ENCODE results near the gene ASPHD2. TPM values are rescaled to one million over a fixed set of nuclear protein-coding genes. Genes with fewer than 3 reads are reported as not detected.

The ASPHD2 gene
- total and polyA plus RNA-seq, 2 of the 13 experiments (the other 11 are each of a cell fraction or from before 2014, with no cell fraction given) = 0.04 TPM

- TF ChIP-seq, protein P1, sequence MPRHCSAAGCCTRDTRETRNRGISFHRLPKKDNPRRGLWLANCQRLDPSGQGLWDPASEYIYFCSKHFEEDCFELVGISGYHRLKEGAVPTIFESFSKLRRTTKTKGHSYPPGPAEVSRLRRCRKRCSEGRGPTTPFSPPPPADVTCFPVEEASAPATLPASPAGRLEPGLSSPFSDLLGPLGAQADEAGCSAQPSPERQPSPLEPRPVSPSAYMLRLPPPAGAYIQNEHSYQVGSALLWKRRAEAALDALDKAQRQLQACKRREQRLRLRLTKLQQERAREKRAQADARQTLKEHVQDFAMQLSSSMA (CRISPR knock-in tag; IDR thresholded peaks at IDR 0.05) = no peak; the same call in 1 of the 2 replicates
- TF ChIP-seq ZMYM2 (CRISPR knock-in tag; IDR thresholded peaks at IDR 0.05) = no peak; the same call in 1 of the 2 replicates
- peak; percentile 82; the same call in 1 of the 2 replicates for TF ChIP-seq ZFP36L2 (CRISPR knock-in tag; IDR thresholded peaks at IDR 0.05)
- TF ChIP-seq YEATS2 (CRISPR knock-in tag; IDR thresholded peaks at IDR 0.05; ENCODE audit: borderline replicate concordance) = peak; percentile 91
- peak; percentile 62; the same call in 1 of the 2 replicates for TF ChIP-seq ZNF792 (CRISPR knock-in tag; IDR thresholded peaks at IDR 0.05)
- TF ChIP-seq, protein P2, sequence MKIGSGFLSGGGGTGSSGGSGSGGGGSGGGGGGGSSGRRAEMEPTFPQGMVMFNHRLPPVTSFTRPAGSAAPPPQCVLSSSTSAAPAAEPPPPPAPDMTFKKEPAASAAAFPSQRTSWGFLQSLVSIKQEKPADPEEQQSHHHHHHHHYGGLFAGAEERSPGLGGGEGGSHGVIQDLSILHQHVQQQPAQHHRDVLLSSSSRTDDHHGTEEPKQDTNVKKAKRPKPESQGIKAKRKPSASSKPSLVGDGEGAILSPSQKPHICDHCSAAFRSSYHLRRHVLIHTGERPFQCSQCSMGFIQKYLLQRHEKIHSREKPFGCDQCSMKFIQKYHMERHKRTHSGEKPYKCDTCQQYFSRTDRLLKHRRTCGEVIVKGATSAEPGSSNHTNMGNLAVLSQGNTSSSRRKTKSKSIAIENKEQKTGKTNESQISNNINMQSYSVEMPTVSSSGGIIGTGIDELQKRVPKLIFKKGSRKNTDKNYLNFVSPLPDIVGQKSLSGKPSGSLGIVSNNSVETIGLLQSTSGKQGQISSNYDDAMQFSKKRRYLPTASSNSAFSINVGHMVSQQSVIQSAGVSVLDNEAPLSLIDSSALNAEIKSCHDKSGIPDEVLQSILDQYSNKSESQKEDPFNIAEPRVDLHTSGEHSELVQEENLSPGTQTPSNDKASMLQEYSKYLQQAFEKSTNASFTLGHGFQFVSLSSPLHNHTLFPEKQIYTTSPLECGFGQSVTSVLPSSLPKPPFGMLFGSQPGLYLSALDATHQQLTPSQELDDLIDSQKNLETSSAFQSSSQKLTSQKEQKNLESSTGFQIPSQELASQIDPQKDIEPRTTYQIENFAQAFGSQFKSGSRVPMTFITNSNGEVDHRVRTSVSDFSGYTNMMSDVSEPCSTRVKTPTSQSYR (CRISPR knock-in tag; IDR thresholded peaks at IDR 0.05; ENCODE audit: borderline replicate concordance) = peak; percentile 84
- TF ChIP-seq XBP1 (CRISPR knock-in tag; IDR thresholded peaks at IDR 0.05) = no peak
- peak; percentile 63; the same call in 1 of the 2 replicates for TF ChIP-seq ZNF724P (CRISPR knock-in tag; IDR thresholded peaks at IDR 0.05; ENCODE audit: borderline replicate concordance)
- no peak for TF ChIP-seq RFX1 (IDR thresholded peaks at IDR 0.05)
- TF ChIP-seq KDM4B (CRISPR knock-in tag; IDR thresholded peaks at IDR 0.05) = peak; percentile 79; the same call in 1 of the 2 replicates
- peak; percentile 94 for TF ChIP-seq POLR2G (IDR thresholded peaks at IDR 0.05; ENCODE audit: low read depth, low read length)
- no peak for TF ChIP-seq ZNF468 (CRISPR knock-in tag; IDR thresholded peaks at IDR 0.05)
- no peak for TF ChIP-seq SYNCRIP (IDR thresholded peaks at IDR 0.05; ENCODE audit: insufficient read depth, low read depth, low read length)
- peak; percentile 74; the same call in 1 of the 2 replicates for TF ChIP-seq NRL (CRISPR knock-in tag; IDR thresholded peaks at IDR 0.05; ENCODE audit: borderline replicate concordance)
- peak; percentile 26; the same call in 1 of the 2 replicates for TF ChIP-seq ATAD3A (CRISPR knock-in tag; IDR thresholded peaks at IDR 0.05)
- TF ChIP-seq TAF1 (CRISPR knock-in tag; IDR thresholded peaks at IDR 0.05) = peak; percentile 91
- peak; percentile 56; the same call in 1 of the 2 replicates for TF ChIP-seq ETV5 (CRISPR knock-in tag; IDR thresholded peaks at IDR 0.05; ENCODE audit: borderline replicate concordance)
- peak; percentile 80 for TF ChIP-seq ZNF781 (CRISPR knock-in tag; IDR thresholded peaks at IDR 0.05; ENCODE audit: borderline replicate concordance, not compliant biosample characterization)
- peak; percentile 93 for TF ChIP-seq THAP11 (CRISPR knock-in tag; IDR thresholded peaks at IDR 0.05)
- no peak for TF ChIP-seq SUZ12 (IDR thresholded peaks at IDR 0.05; ENCODE audit: low read depth, low read length)
- TF ChIP-seq, protein P3, sequence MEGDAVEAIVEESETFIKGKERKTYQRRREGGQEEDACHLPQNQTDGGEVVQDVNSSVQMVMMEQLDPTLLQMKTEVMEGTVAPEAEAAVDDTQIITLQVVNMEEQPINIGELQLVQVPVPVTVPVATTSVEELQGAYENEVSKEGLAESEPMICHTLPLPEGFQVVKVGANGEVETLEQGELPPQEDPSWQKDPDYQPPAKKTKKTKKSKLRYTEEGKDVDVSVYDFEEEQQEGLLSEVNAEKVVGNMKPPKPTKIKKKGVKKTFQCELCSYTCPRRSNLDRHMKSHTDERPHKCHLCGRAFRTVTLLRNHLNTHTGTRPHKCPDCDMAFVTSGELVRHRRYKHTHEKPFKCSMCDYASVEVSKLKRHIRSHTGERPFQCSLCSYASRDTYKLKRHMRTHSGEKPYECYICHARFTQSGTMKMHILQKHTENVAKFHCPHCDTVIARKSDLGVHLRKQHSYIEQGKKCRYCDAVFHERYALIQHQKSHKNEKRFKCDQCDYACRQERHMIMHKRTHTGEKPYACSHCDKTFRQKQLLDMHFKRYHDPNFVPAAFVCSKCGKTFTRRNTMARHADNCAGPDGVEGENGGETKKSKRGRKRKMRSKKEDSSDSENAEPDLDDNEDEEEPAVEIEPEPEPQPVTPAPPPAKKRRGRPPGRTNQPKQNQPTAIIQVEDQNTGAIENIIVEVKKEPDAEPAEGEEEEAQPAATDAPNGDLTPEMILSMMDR (CRISPR knock-in tag; IDR thresholded peaks at IDR 0.05) = no peak; the same call in 1 of the 2 replicates
- 0 out of 2 replicates have a peak, but pooled peaks have one; percentile 47 for TF ChIP-seq ZNF234 (CRISPR knock-in tag; conservative IDR thresholded peaks at IDR 0.05)
- peak; percentile 64; the same call in 1 of the 2 replicates for TF ChIP-seq SATB2 (CRISPR knock-in tag; IDR thresholded peaks at IDR 0.05)
- no peak for TF ChIP-seq ZNF354B (CRISPR knock-in tag; IDR thresholded peaks at IDR 0.05)
- TF ChIP-seq RAD51 (IDR thresholded peaks at IDR 0.05; ENCODE audit: borderline replicate concordance) = no peak
- peak; percentile 65; the same call in 1 of the 2 replicates for TF ChIP-seq ZSCAN21 (CRISPR knock-in tag; IDR thresholded peaks at IDR 0.05; ENCODE audit: borderline replicate concordance)
These were observed 54.6 kb downstream of the ASPHD2 start, which contains the start of the genes HPS4 and SRRD (continued) for GRCh38 chr22:26483439-26484359.

All from HepG2 (cell line).